Measurements from ENCODE around the gene LDB1.

The LDB1 gene

GRCh38 chr10:102120142-102120990 is at the start of gene LDB1:
Gene LDB1 (minus strand): TSS chr10:102120368. CDS start chr10:102120110, 258 bp downstream.
- DNase-seq: peak; percentile 53 to 72

GRCh38 chr10:102167861-102168260 is 47.7 kb upstream of the LDB1 start:
- DNase-seq: no peak

GRCh38 chr10:102163342-102163989 is 43.3 kb upstream of the LDB1 start:
- no peak for DNase-seq

- DNase-seq: no peak
Observed at GRCh38 chr10:102159831-102160230, 39.7 kb upstream of the LDB1 start.

- DNase-seq: no peak
Observed at GRCh38 chr10:102159051-102159597, 39.0 kb upstream of the LDB1 start.

GRCh38 chr10:102157224-102157623 is 37.1 kb upstream of the LDB1 start:
- peak; percentile 9 to 47 for DNase-seq

GRCh38 chr10:102154466-102155116 is 34.4 kb upstream of the LDB1 start:
- no peak for DNase-seq

GRCh38 chr10:102153093-102153620 is 33.0 kb upstream of the LDB1 start:
- no peak for DNase-seq

GRCh38 chr10:102152545-102152890 is 32.4 kb upstream of the LDB1 start:
- peak in 1 of 2 experiments; percentile 36 for DNase-seq

- peak; percentile 89 to 96 for DNase-seq
Observed at GRCh38 chr10:102151774-102152544, 31.8 kb upstream of the LDB1 start, which contains the start of gene NOLC1. Gene NOLC1 (plus strand): TSS chr10:102152389. CDS start chr10:102152411, 22 bp downstream.

- DNase-seq: no peak
Observed at GRCh38 chr10:102150970-102151773, 31.0 kb upstream of the LDB1 start.

- no peak for DNase-seq
Observed at GRCh38 chr10:102148275-102148674, 28.1 kb upstream of the LDB1 start.

- no peak for DNase-seq
Observed at GRCh38 chr10:102147561-102147960, 27.4 kb upstream of the LDB1 start.

- no peak for DNase-seq
Observed at GRCh38 chr10:102146971-102147428, 26.8 kb upstream of the LDB1 start.

GRCh38 chr10:102141583-102142107 is 21.5 kb upstream of the LDB1 start:
- no peak for DNase-seq

- no peak for DNase-seq
Observed at GRCh38 chr10:102140913-102141540, 20.9 kb upstream of the LDB1 start.

- DNase-seq: no peak
Observed at GRCh38 chr10:102140218-102140617, 20.1 kb upstream of the LDB1 start.

- no peak for DNase-seq
Observed at GRCh38 chr10:102139281-102140110, 19.3 kb upstream of the LDB1 start.

- DNase-seq: no peak
Observed at GRCh38 chr10:102135956-102136526, 15.9 kb upstream of the LDB1 start.
